Sciatic nerve (tissue), 2 donors: ENCODE results near the gene LRIF1. TPM values are rescaled to one million over a fixed set of nuclear protein-coding genes. Genes with fewer than 3 reads are reported as not detected.
"Not testable (repeated sequence)": the region's sequence is repeated elsewhere in the genome, so short reads cannot be mapped to it uniquely, and the experiment has no call there.

ENCODE experiments used
- ATAC-seq: fragments of 200-7000 bp; cut with Tn5 transposase; one replicate; pipeline ENCODE4 v1.9.1; 2020; ENCODE audit warnings: mild to moderate bottlenecking, moderate library complexity
- DNase-seq: peaks from one replicate; pipeline ENCODE4 v3.0.0-alpha.2; 2020; ENCODE audit warnings: low spot score
- intact Hi-C: fragments of 100-400 bp; cut with DNase I; formaldehyde crosslinking; loops from one replicate; pipeline ENCODE4 v1.14.2; 2022
- total RNA-seq: library from RNA; stranded (reverse); fragmentation: NEBNext Ultra II Directional; extraction: Animal tissue kit (Norgen Biotek cat#: 25700); gene quantifications from one replicate; pipeline ENCODE4 v1.2.1, GENCODE V29; 2021
- donor health status: DM: no; HTN: no; CAD: no.
- donor health status: DM: no; HTN: no; CAD: no.

LRIF1 gene
- 12.7 TPM for total RNA-seq

GRCh38 chr1:110963691-110964454 is at the start of gene LRIF1:
Gene LRIF1, minus strand, starts transcription at chr1:110963922. Its CDS starts 234 bp downstream, at chr1:110963688.
- intact Hi-C loops: no loop called here
- peak; percentile 100 for ATAC-seq
- DNase-seq: peak; percentile 100

GRCh38 chr1:111008031-111008430 is 44.3 kb upstream of the LRIF1 start:
- no peak for DNase-seq
- intact Hi-C loops: no loop called here

GRCh38 chr1:111006556-111006955 is 42.8 kb upstream of the LRIF1 start:
- DNase-seq: no peak
- no peak for ATAC-seq
- intact Hi-C loops: no loop called here

More at GRCh38 chr1:111008031-111008430, 44.3 kb upstream of the LRIF1 start:
- ATAC-seq: no peak

GRCh38 chr1:110999607-111000006 is 35.9 kb upstream of the LRIF1 start:
- DNase-seq, intact Hi-C loops, ATAC-seq: not testable (repeated sequence)

- ATAC-seq, intact Hi-C loops, DNase-seq: not testable (repeated sequence)
These were observed 28.6 kb upstream of the LRIF1 start for GRCh38 chr1:110992329-110992728.

GRCh38 chr1:110991295-110991694 is 27.6 kb upstream of the LRIF1 start:
- intact Hi-C loops, ATAC-seq, DNase-seq: not testable (repeated sequence)

- DNase-seq: no peak
- intact Hi-C loops: no loop called here
- no peak for ATAC-seq
These were observed 26.8 kb upstream of the LRIF1 start for GRCh38 chr1:110990541-110990940.

GRCh38 chr1:110986407-110986891 is 22.7 kb upstream of the LRIF1 start:
- no peak for DNase-seq
- ATAC-seq: no peak
- intact Hi-C loops: loop anchor here (2.0 kb wide), 1 partner anchor 52 kb away; no protein-coding TSS in a partner anchor

GRCh38 chr1:110982320-110982719 is 18.6 kb upstream of the LRIF1 start:
- no peak for ATAC-seq
- no peak for DNase-seq
- intact Hi-C loops: no loop called here

GRCh38 chr1:110979154-110979553 is 15.4 kb upstream of the LRIF1 start:
- ATAC-seq (no peak), DNase-seq (no peak)
- intact Hi-C loops: no loop called here

- intact Hi-C loops: no loop called here
- ATAC-seq (no peak), DNase-seq (no peak)
These were observed 12.4 kb upstream of the LRIF1 start for GRCh38 chr1:110976089-110976488.

GRCh38 chr1:110975265-110975664 is 11.5 kb upstream of the LRIF1 start:
- intact Hi-C loops: no loop called here
- DNase-seq (no peak), ATAC-seq (no peak)

- intact Hi-C loops: no loop called here
- DNase-seq (no peak), ATAC-seq (no peak)
These were observed 3.5 kb upstream of the LRIF1 start for GRCh38 chr1:110967256-110967655.

- intact Hi-C loops: no loop called here
- no peak for ATAC-seq
- no peak for DNase-seq
These were observed 757 bp upstream of the LRIF1 start for GRCh38 chr1:110964455-110964903.

- intact Hi-C loops: no loop called here
- DNase-seq: peak; percentile 75
- ATAC-seq: peak; percentile 64
These were observed 631 bp downstream of the LRIF1 start for GRCh38 chr1:110962892-110963690.

- ATAC-seq (no peak), DNase-seq (no peak)
- intact Hi-C loops: no loop called here
These were observed 1.8 kb downstream of the LRIF1 start for GRCh38 chr1:110961902-110962301.

- ATAC-seq: no peak
- intact Hi-C loops: no loop called here
- no peak for DNase-seq
These were observed 2.8 kb downstream of the LRIF1 start for GRCh38 chr1:110960777-110961420.

- no peak for DNase-seq
- no peak for ATAC-seq
- intact Hi-C loops: no loop called here
These were observed 5.9 kb downstream of the LRIF1 start for GRCh38 chr1:110957798-110958197.

- intact Hi-C loops: no loop called here
- DNase-seq (no peak), ATAC-seq (no peak)
These were observed 7.1 kb downstream of the LRIF1 start for GRCh38 chr1:110956586-110956985.
